Neural cell (in vitro differentiated cells): ENCODE results near the gene SSBP2. TPM values are rescaled to one million over a fixed set of nuclear protein-coding genes. Genes with fewer than 3 reads are reported as not detected.

Experiments
- H2AFZ ChIP-seq: fragments of 200-600, 300-800 bp; sonication (generic), shearing (Covaris generic); 2 replicates; pipeline ENCODE4 v1.6.0; 2014; ENCODE audit warnings: low read depth, mild to moderate bottlenecking, antibody characterized with exemption, low read length, moderate library complexity
- H3F3A ChIP-seq: fragments of 200-600 bp; shearing (Covaris generic); 2 replicates; pipeline ENCODE4 v1.6.1; 2016; ENCODE audit warnings: mild to moderate bottlenecking, moderate library complexity, mixed read lengths, antibody characterized with exemption, low read length; ENCODE audit not compliant: insufficient read depth, poor library complexity, severe bottlenecking
- H3K27ac ChIP-seq: fragments of 200-600, 300-800 bp; sonication (generic), shearing (Covaris generic); 2 replicates; pipeline ENCODE4 v1.5.1; 2014; ENCODE audit warnings: mild to moderate bottlenecking, low read length, moderate library complexity
- H3K27me3 ChIP-seq: fragments of 300-800, 200-600 bp; sonication (generic), shearing (Covaris generic); 2 replicates; pipeline ENCODE4 v1.6.0; 2014; ENCODE audit warnings: mild to moderate bottlenecking, low read depth, low read length, moderate library complexity; ENCODE audit not compliant: insufficient read depth
- H3K36me3 ChIP-seq: fragments of 300-800, 200-600 bp; sonication (generic), shearing (Covaris generic); 2 replicates; pipeline ENCODE4 v1.5.1; 2014; ENCODE audit warnings: mild to moderate bottlenecking, antibody characterized with exemption, low read length, moderate library complexity; ENCODE audit not compliant: insufficient read depth
- H3K4me2 ChIP-seq: fragments of 300-800, 200-600 bp; sonication (generic), shearing (Covaris generic); 2 replicates; pipeline ENCODE4 v1.6.0; 2014; ENCODE audit warnings: mild to moderate bottlenecking, low read length
- H3K4me3 ChIP-seq: fragments of 300-800, 200-600 bp; sonication (generic), shearing (Covaris generic); 2 replicates; pipeline ENCODE4 v1.5.1; 2014; ENCODE audit warnings: mild to moderate bottlenecking, low read length, moderate library complexity
- H3K79me2 ChIP-seq: fragments of 200-600 bp; shearing (Covaris generic); replicated peaks from 2 replicates; pipeline ENCODE4 v1.6.0; 2014; ENCODE audit warnings: mild to moderate bottlenecking, low read length, moderate library complexity; ENCODE audit not compliant: insufficient read depth
- H3K9ac ChIP-seq: fragments of 300-800, 200-600 bp; sonication (generic), shearing (Covaris generic); 2 replicates; pipeline ENCODE4 v1.6.1; 2016; ENCODE audit warnings: mild to moderate bottlenecking, low read length, mixed read lengths
- H3K9me2 ChIP-seq: fragments of 200-600 bp; shearing (Covaris generic); 2 replicates; pipeline ENCODE4 v1.6.1; 2016; ENCODE audit warnings: mild to moderate bottlenecking, low read length, mixed read lengths; ENCODE audit not compliant: insufficient read depth
- H3K9me3 ChIP-seq: fragments of 200-600, 300-800 bp; sonication (generic), shearing (Covaris generic); 2 replicates; pipeline ENCODE4 v1.6.1; 2016; ENCODE audit warnings: mild to moderate bottlenecking, mixed run types, low read length, moderate library complexity, mixed read lengths
- H4K20me1 ChIP-seq: fragments of 200-600 bp; shearing (Covaris generic); 2 replicates; pipeline ENCODE4 v1.6.1; 2016; ENCODE audit warnings: mild to moderate bottlenecking, mixed run types; ENCODE audit not compliant: insufficient read depth
- EP300 ChIP-seq: fragments of 450-650 bp; conservative IDR thresholded peaks from 2 replicates; pipeline ENCODE4 v1.6.1; 2014; ENCODE audit warnings: antibody characterized with exemption, mild to moderate bottlenecking, moderate library complexity; ENCODE audit not compliant: poor library complexity, severe bottlenecking
- EZH2 ChIP-seq: fragments of 200-600, 300-800 bp; shearing (Covaris generic), sonication (generic); IDR thresholded peaks from 2 replicates; pipeline ENCODE4 v1.6.1; 2014; ENCODE audit warnings: antibody characterized with exemption, low read length, borderline replicate concordance, mild to moderate bottlenecking; ENCODE audit not compliant: insufficient read depth, poor library complexity, severe bottlenecking
- MXI1 ChIP-seq: fragments of 450-650 bp; conservative IDR thresholded peaks from 2 replicates; pipeline ENCODE4 v1.6.1; 2014; ENCODE audit warnings: antibody characterized with exemption, mild to moderate bottlenecking; ENCODE audit not compliant: poor library complexity, severe bottlenecking
- POLR2AphosphoS5 ChIP-seq: IDR thresholded peaks from 2 replicates; pipeline ENCODE4 v1.6.1; 2012
- RAD21 ChIP-seq: fragments of 450-650 bp; conservative IDR thresholded peaks from 2 replicates; pipeline ENCODE4 v1.6.1; 2014; ENCODE audit warnings: antibody characterized with exemption, mild to moderate bottlenecking, moderate library complexity
- SMC3 ChIP-seq: fragments of 450-650 bp; conservative IDR thresholded peaks from 2 replicates; pipeline ENCODE4 v1.6.1; 2014; ENCODE audit warnings: antibody characterized with exemption, mild to moderate bottlenecking, moderate library complexity; ENCODE audit not compliant: poor library complexity
- TAF1 ChIP-seq: IDR thresholded peaks from 2 replicates; pipeline ENCODE4 v1.6.1; 2012; ENCODE audit warnings: low read depth
- polyA plus RNA-seq: library from polyadenylated mRNA; depleted of rRNA; stranded (reverse); fragments of >200 nt; gene quantifications from 2 replicates; pipeline ENCODE4 v1.2.3, GENCODE V29; 2014
- TF ChIP-seq, protein P1 (sequence below): fragments of 450-650 bp; IDR thresholded peaks from 2 replicates; pipeline ENCODE4 v1.5.1; 2014; ENCODE audit warnings: antibody characterized with exemption, mild to moderate bottlenecking, moderate library complexity; ENCODE audit not compliant: poor library complexity, severe bottlenecking
- TF ChIP-seq, protein P2 (sequence below): IDR thresholded peaks from 2 replicates; pipeline ENCODE4 v1.6.1; 2012; ENCODE audit warnings: borderline replicate concordance

Gene SSBP2
- polyA plus RNA-seq, 1 donor from 2014 or later, result 128 TPM

DNA sequence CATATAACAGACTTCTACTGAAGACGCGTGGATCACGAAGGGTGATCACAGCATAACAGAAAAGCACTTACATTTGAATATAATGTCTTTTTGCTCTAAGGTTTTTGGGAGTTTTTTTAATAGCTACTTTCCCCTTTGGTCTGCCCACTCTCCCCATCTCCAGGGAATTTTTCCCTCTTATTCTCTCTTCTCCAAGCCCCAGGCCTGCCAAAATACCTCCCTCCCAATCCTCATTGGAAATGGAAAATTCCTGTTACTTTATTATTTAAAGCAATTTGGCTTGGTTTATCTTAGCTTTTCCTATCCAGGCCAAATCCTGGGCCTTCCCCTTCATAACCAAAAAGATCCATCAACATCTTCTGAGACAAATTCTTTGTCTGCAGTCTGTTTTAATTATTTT is 22.3 kb upstream of the SSBP2 start:
- H3K9me2 ChIP-seq, result no peaks in the 10 kb centered on the region
- no peak overlapping the region for H3K4me2 ChIP-seq
- no peaks in the 10 kb centered on the region for H3F3A ChIP-seq
- no peaks in the 10 kb centered on the region for H3K79me2 ChIP-seq
- no peak for TF ChIP-seq EP300
- no peak overlapping the region for H2AFZ ChIP-seq
- H3K27ac ChIP-seq, result no peak overlapping the region
- no peak overlapping the region for H3K9ac ChIP-seq
- no peaks in the 10 kb centered on the region for H3K9me3 ChIP-seq
- H4K20me1 ChIP-seq, result no peaks in the 10 kb centered on the region
- no peak overlapping the region for H3K4me3 ChIP-seq
- H3K36me3 ChIP-seq, result no peaks in the 10 kb centered on the region
- no peaks in the 10 kb centered on the region for H3K27me3 ChIP-seq

DNA sequence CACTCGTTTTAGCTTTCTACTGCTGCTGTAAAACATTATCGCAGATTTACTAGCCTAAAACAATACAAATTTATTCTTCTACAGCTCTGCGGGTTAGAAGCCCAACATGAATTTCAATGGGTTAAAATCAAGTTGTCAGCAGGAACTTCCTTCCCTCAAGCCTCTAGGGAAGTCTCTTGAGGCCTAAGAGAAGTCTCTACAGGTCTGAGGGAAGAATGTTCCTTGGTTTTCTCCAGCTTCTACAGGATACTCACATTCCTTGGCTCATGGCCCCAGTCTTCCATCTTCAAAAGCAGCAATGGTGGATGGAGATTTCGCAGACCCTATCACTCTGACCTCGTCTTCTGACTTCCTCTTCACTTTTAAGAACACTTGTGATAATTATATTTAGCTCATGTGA is 21.6 kb upstream of the SSBP2 start:
- Histone ChIP-seq H2AFZ (no peak overlapping the region), H3K27me3 (no peaks in the 10 kb centered on the region), H3F3A (no peaks in the 10 kb centered on the region), H3K9ac (no peak overlapping the region), H3K36me3 (no peaks in the 10 kb centered on the region), H3K4me2 (no peak overlapping the region), H3K4me3 (no peak overlapping the region), H3K9me3 (no peaks in the 10 kb centered on the region), H3K79me2 (no peaks in the 10 kb centered on the region), H3K9me2 (no peaks in the 10 kb centered on the region), H4K20me1 (no peaks in the 10 kb centered on the region), H3K27ac (no peak overlapping the region)
- TF ChIP-seq SMC3 (no peak), TAF1 (no peak), EP300 (no peak), MXI1 (no peak)
- TF ChIP-seq, protein P1, sequence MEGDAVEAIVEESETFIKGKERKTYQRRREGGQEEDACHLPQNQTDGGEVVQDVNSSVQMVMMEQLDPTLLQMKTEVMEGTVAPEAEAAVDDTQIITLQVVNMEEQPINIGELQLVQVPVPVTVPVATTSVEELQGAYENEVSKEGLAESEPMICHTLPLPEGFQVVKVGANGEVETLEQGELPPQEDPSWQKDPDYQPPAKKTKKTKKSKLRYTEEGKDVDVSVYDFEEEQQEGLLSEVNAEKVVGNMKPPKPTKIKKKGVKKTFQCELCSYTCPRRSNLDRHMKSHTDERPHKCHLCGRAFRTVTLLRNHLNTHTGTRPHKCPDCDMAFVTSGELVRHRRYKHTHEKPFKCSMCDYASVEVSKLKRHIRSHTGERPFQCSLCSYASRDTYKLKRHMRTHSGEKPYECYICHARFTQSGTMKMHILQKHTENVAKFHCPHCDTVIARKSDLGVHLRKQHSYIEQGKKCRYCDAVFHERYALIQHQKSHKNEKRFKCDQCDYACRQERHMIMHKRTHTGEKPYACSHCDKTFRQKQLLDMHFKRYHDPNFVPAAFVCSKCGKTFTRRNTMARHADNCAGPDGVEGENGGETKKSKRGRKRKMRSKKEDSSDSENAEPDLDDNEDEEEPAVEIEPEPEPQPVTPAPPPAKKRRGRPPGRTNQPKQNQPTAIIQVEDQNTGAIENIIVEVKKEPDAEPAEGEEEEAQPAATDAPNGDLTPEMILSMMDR, result no peak
- TF ChIP-seq, protein P2, sequence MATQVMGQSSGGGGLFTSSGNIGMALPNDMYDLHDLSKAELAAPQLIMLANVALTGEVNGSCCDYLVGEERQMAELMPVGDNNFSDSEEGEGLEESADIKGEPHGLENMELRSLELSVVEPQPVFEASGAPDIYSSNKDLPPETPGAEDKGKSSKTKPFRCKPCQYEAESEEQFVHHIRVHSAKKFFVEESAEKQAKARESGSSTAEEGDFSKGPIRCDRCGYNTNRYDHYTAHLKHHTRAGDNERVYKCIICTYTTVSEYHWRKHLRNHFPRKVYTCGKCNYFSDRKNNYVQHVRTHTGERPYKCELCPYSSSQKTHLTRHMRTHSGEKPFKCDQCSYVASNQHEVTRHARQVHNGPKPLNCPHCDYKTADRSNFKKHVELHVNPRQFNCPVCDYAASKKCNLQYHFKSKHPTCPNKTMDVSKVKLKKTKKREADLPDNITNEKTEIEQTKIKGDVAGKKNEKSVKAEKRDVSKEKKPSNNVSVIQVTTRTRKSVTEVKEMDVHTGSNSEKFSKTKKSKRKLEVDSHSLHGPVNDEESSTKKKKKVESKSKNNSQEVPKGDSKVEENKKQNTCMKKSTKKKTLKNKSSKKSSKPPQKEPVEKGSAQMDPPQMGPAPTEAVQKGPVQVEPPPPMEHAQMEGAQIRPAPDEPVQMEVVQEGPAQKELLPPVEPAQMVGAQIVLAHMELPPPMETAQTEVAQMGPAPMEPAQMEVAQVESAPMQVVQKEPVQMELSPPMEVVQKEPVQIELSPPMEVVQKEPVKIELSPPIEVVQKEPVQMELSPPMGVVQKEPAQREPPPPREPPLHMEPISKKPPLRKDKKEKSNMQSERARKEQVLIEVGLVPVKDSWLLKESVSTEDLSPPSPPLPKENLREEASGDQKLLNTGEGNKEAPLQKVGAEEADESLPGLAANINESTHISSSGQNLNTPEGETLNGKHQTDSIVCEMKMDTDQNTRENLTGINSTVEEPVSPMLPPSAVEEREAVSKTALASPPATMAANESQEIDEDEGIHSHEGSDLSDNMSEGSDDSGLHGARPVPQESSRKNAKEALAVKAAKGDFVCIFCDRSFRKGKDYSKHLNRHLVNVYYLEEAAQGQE, result no peak

DNA sequence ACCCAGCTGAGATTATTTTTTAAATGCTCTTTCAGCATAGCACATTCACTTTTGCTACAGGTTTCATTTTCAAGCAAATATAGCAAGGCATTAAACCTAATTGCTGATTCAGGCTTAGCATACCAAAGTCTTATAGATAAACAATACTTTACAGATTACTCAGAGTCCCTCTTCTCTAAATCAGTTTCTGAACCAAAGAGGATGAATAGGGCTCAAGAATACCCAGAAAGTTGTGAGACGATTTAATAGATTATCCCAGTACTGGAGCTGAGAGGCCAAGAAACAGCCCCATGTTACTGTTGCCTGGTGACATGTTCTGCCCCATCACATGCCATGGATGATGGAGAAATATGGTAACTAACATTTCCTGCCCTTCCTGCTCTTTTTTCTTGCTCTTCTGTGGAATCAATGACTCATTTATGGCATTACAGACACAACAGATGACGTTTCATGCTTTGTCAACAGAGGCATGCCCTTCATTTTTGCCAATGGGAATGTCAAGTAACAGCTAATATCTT is 18.1 kb upstream of the SSBP2 start:
- H3K36me3 ChIP-seq, result no peaks in the 10 kb centered on the region
- H3K4me3 ChIP-seq, result no peak overlapping the region
- TF ChIP-seq RAD21 (no peak), MXI1 (no peak), SMC3 (no peak), POLR2AphosphoS5 (no peak), EP300 (no peak), TAF1 (no peak), EZH2 (no peak)
- TF ChIP-seq, protein P1, result no peak
- TF ChIP-seq, protein P2, result no peak
- H3K9me2 ChIP-seq, result no peaks in the 10 kb centered on the region
- no peak overlapping the region for H3K4me2 ChIP-seq
- H2AFZ ChIP-seq, result no peak overlapping the region
- H3K79me2 ChIP-seq, result no peaks in the 10 kb centered on the region
- no peak overlapping the region for H3K27ac ChIP-seq
- H3F3A ChIP-seq, result no peaks in the 10 kb centered on the region
- no peak overlapping the region for H3K9ac ChIP-seq
- no peaks in the 10 kb centered on the region for H3K9me3 ChIP-seq
- no peaks in the 10 kb centered on the region for H4K20me1 ChIP-seq
- H3K27me3 ChIP-seq, result no peaks in the 10 kb centered on the region
